SU-DHL-6 (cell line): ENCODE data around the gene TXNDC5.

Experiments
- H2AFZ ChIP-seq: fragments of 200-600 bp; sonication (generic); 2 replicates; pipeline ENCODE4 v1.6.1; 2014; ENCODE audit warnings: low read depth, mild to moderate bottlenecking, moderate library complexity, mixed read lengths, antibody characterized with exemption, low read length; ENCODE audit not compliant: severe bottlenecking
- H3F3A ChIP-seq: fragments of 200-600 bp; shearing (Covaris generic); 2 replicates; pipeline ENCODE4 v1.6.0; 2016; ENCODE audit warnings: antibody characterized with exemption, mild to moderate bottlenecking; ENCODE audit not compliant: insufficient read depth
- H3K27ac ChIP-seq: fragments of 200-600 bp; sonication (generic); 2 replicates; pipeline ENCODE4 v1.5.1; 2016; ENCODE audit warnings: low read depth, mild to moderate bottlenecking, low read length, moderate library complexity, mixed read lengths
- H3K27me3 ChIP-seq: fragments of 200-600 bp; sonication (generic), shearing (Covaris generic); 2 replicates; pipeline ENCODE4 v1.6.0; 2014; ENCODE audit warnings: mild to moderate bottlenecking, low read length
- H3K36me3 ChIP-seq: fragments of 200-600 bp; sonication (generic); 2 replicates; pipeline ENCODE4 v1.6.1; 2014; ENCODE audit warnings: mild to moderate bottlenecking, low read length, mixed read lengths
- H3K4me2 ChIP-seq: fragments of 300-600, 200-600 bp; shearing (Covaris generic), sonication (generic); 2 replicates; pipeline ENCODE4 v1.6.0; 2014; ENCODE audit warnings: low read length, low read depth, mild to moderate bottlenecking; ENCODE audit not compliant: poor library complexity, severe bottlenecking
- H3K4me3 ChIP-seq: fragments of 200-600 bp; sonication (generic); 2 replicates; pipeline ENCODE4 v1.5.1; 2014; ENCODE audit warnings: antibody characterized with exemption, low read length, mild to moderate bottlenecking, mixed read lengths; ENCODE audit not compliant: insufficient read depth, poor library complexity, severe bottlenecking
- H3K79me2 ChIP-seq: fragments of 200-600 bp; sonication (generic); 2 replicates; pipeline ENCODE4 v1.6.1; 2014; ENCODE audit warnings: mild to moderate bottlenecking, low read length, moderate library complexity; ENCODE audit not compliant: insufficient read depth
- H3K9ac ChIP-seq: fragments of 200-600 bp; sonication (generic); 2 replicates; pipeline ENCODE4 v1.7.0; 2014; ENCODE audit warnings: mild to moderate bottlenecking, low read length
- H3K9me2 ChIP-seq: fragments of 200-600 bp; sonication (generic); replicated peaks from 2 replicates; pipeline ENCODE4 v1.6.1; 2014; ENCODE audit warnings: low read length; ENCODE audit not compliant: insufficient read depth
- H3K9me3 ChIP-seq: fragments of 200-600 bp; sonication (generic); 2 replicates; pipeline ENCODE4 v1.6.1; 2014; ENCODE audit warnings: low read length, mixed read lengths; ENCODE audit not compliant: insufficient read depth
- H4K20me1 ChIP-seq: fragments of 200-600 bp; sonication (generic); 2 replicates; pipeline ENCODE4 v1.6.1; 2014; ENCODE audit warnings: low read depth, mild to moderate bottlenecking, antibody characterized with exemption, low read length, moderate library complexity, mixed read lengths
- EZH2phosphoT487 ChIP-seq: fragments of 200-600 bp; sonication (generic), shearing (Covaris generic); conservative IDR thresholded peaks from 2 replicates; pipeline ENCODE4 v1.6.1; 2018; ENCODE audit warnings: mild to moderate bottlenecking, antibody characterized with exemption, low read length, moderate library complexity, mixed read lengths
- TF ChIP-seq, protein P1 (sequence below): fragments of 200-600 bp; sonication (generic); IDR thresholded peaks from one replicate; pipeline ENCODE4 v1.5.1; 2017; ENCODE audit warnings: antibody characterized with exemption, mild to moderate bottlenecking, low read length, moderate library complexity; ENCODE audit not compliant: insufficient read depth, poor library complexity, severe bottlenecking

Gene TXNDC5

DNA sequence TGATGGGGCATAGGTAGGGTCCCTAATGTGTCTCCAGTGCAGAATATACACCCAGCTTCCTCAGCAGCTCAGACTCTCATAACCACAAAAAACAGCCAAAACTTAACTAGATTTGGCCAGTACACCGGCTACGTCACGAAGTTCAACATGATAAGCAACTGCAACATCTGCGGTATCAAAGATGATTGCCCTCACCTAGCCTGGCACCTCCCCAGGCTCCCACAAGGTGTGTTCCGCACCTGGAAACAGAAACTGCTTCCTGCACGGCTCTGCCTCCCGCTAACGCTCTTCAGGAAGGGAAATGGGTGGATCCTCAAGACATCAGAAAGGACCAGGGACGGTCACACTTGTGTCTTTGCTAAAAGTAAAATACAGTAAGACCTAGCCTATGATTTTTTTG, 9.5 kb downstream of the TXNDC5 start:
- H3K9ac ChIP-seq: no peak overlapping the region
- H3K79me2 ChIP-seq: peaks cover 16% of the 10 kb centered on the region
- no peak overlapping the region for H2AFZ ChIP-seq
- H3K4me2 ChIP-seq: no peak overlapping the region
- H3F3A ChIP-seq: no peaks in the 10 kb centered on the region
- no peaks in the 10 kb centered on the region for H3K9me2 ChIP-seq
- peaks cover 37% of the 10 kb centered on the region for H3K36me3 ChIP-seq
- no peak overlapping the region for H3K4me3 ChIP-seq
- TF ChIP-seq, protein P1, sequence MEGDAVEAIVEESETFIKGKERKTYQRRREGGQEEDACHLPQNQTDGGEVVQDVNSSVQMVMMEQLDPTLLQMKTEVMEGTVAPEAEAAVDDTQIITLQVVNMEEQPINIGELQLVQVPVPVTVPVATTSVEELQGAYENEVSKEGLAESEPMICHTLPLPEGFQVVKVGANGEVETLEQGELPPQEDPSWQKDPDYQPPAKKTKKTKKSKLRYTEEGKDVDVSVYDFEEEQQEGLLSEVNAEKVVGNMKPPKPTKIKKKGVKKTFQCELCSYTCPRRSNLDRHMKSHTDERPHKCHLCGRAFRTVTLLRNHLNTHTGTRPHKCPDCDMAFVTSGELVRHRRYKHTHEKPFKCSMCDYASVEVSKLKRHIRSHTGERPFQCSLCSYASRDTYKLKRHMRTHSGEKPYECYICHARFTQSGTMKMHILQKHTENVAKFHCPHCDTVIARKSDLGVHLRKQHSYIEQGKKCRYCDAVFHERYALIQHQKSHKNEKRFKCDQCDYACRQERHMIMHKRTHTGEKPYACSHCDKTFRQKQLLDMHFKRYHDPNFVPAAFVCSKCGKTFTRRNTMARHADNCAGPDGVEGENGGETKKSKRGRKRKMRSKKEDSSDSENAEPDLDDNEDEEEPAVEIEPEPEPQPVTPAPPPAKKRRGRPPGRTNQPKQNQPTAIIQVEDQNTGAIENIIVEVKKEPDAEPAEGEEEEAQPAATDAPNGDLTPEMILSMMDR: no peak
- no peak for TF ChIP-seq EZH2phosphoT487
- no peak overlapping the region for H3K27ac ChIP-seq
- H3K9me3 ChIP-seq: no peaks in the 10 kb centered on the region
- no peaks in the 10 kb centered on the region for H3K27me3 ChIP-seq
- peaks cover 5% of the 10 kb centered on the region; the same call in 1 of the 2 replicates for H4K20me1 ChIP-seq

DNA sequence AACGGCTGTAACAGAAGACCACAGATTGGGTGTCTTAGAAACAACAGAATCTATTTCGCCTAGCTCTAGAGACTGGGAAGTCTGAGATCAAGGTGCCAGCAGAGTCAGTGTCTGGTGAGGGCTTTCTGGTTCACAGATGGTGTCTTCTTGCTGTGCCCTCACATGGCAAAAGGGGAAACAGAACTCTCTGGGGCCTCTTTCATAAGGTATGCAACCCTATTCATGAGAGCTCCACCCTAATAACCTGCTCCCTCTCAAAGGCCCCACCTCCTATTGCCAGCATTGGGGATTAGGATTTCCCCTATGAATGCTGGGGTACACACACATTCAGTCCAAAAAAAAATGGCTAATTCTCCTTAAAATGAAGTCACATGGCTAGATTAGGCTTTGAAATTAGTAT, 10.0 kb downstream of the TXNDC5 start:
- H3K9me3 ChIP-seq: no peaks in the 10 kb centered on the region
- no peak for TF ChIP-seq EZH2phosphoT487
- TF ChIP-seq, protein P1: no peak
- H3K79me2 ChIP-seq: peaks cover 12% of the 10 kb centered on the region
- peaks cover 37% of the 10 kb centered on the region for H3K36me3 ChIP-seq
- H3K27me3 ChIP-seq: no peaks in the 10 kb centered on the region
- H2AFZ ChIP-seq: no peak overlapping the region
- H3K27ac ChIP-seq: no peak overlapping the region
- H3K4me3 ChIP-seq: no peak overlapping the region
- H3K4me2 ChIP-seq: no peak overlapping the region
- peaks cover 5% of the 10 kb centered on the region; the same call in 1 of the 2 replicates for H4K20me1 ChIP-seq
- no peaks in the 10 kb centered on the region for H3F3A ChIP-seq
- no peaks in the 10 kb centered on the region for H3K9me2 ChIP-seq
- H3K9ac ChIP-seq: no peak overlapping the region

DNA sequence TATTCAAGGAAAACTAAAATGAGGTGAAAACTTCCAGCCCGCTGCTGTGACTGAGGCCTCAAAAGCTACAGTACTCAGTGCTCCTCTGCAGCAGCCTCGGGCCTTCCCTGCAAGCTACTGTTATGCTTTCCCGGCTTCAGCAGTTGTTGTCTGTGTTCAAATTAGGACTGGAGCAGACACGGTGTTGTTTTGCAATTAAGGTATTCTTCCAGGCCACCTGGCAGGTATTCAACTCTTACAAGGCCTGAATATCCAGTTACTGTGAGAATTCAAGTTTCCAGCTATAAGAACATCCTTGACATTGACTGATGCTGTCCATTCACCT, 10.7 kb downstream of the TXNDC5 start:
- H3K4me3 ChIP-seq: no peak overlapping the region
- TF ChIP-seq, protein P1: no peak
- no peak for TF ChIP-seq EZH2phosphoT487
- H3F3A ChIP-seq: no peaks in the 10 kb centered on the region
- H3K9ac ChIP-seq: no peak overlapping the region
- H3K9me2 ChIP-seq: no peaks in the 10 kb centered on the region
- H4K20me1 ChIP-seq: peaks cover 5% of the 10 kb centered on the region; the same call in 1 of the 2 replicates
- peaks cover 42% of the 10 kb centered on the region for H3K36me3 ChIP-seq
- H3K9me3 ChIP-seq: no peaks in the 10 kb centered on the region
- no peak overlapping the region for H3K27ac ChIP-seq
- H3K79me2 ChIP-seq: peaks cover 4% of the 10 kb centered on the region; the same call in 1 of the 2 replicates
- no peak overlapping the region for H2AFZ ChIP-seq
- no peaks in the 10 kb centered on the region for H3K27me3 ChIP-seq
- no peak overlapping the region for H3K4me2 ChIP-seq
